GM18951 (cell line): Measurements from ENCODE around the gene SCCPDH.

ENCODE experiments used
- POLR2A ChIP-seq: IDR thresholded peaks from 4 replicates; pipeline ENCODE4 v1.6.1; 2011; ENCODE audit warnings: mild to moderate bottlenecking; ENCODE audit not compliant: insufficient read length, insufficient read depth; ENCODE audit errors: extremely low read depth
- in situ Hi-C: fragments of 300-500 bp; cut with MboI; formaldehyde crosslinking; loops from one replicate; pipeline ENCODE4 v1.12.0; 2022; ENCODE audit warnings: low sequenced_read_pairs, mixed read lengths, inconsistent platforms; ENCODE audit not compliant: unreplicated experiment

The SCCPDH gene

DNA sequence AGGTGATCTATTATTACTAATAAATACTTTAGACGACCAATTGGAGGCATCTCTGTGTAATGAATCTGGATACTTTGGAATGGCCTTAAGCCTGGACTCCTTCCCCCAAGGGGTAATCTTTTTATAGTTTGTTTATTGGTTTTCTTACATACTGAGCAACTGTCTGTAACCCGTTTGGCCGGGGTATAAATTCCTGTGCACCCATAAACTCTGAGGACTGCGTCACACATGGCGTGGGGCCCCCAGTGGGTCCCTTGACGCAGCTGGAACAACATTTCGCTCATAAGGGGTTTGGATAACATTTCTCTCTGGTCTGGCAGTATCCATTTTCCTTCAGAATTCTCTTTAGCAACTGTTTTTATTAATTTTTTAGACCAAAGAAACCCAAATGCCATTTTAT, 26.5 kb downstream of the SCCPDH start:
- no peak for TF ChIP-seq POLR2A
- in situ Hi-C loops, result loop anchor here (10.0 kb wide), 1 partner anchor 266 kb away; no protein-coding TSS in a partner anchor

DNA sequence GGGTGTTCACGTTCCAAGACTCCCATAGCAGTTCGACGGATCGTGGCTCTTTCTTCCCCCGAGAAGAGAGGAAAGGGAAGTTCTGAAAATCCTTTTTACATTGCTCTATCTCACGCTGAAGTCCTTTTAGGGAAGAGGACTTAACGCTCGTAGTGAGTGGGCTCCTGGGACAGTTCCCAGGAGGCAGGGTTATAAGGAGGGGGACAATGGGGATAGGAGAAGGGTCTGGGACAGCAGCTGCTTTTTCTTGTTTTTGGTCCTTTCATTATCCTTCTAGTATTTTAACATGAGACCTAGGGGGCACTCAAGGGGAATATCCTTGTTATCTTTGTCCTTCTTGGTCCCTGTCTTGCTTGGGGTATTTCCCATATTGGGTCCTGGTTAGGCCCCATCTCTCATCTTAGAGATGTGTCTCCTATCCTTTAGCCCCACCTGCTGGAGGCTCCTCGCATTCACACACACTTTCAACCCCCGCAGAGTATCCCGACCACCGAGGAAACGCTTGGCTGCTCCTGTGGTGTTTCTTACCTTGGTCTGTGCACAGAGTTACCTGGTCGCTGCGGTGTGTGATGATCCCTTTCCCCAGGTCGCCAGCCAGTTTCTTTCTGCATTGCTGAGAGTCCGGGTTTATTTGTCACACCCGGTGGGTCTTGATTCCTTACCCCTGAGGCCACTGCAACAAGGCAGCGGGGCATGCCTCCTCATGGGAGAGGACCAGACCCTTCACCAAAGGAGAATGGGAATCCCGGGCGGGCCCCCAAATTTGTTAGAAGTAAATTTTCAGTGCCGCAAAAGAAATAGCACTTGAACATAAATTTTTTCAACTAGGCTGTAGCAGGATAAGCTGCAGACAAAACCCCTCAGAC, 29.7 kb downstream of the SCCPDH start:
- in situ Hi-C loops, result loop anchor here (10.0 kb wide), 1 partner anchor 269 kb away; no protein-coding TSS in a partner anchor
- no peak for TF ChIP-seq POLR2A

DNA sequence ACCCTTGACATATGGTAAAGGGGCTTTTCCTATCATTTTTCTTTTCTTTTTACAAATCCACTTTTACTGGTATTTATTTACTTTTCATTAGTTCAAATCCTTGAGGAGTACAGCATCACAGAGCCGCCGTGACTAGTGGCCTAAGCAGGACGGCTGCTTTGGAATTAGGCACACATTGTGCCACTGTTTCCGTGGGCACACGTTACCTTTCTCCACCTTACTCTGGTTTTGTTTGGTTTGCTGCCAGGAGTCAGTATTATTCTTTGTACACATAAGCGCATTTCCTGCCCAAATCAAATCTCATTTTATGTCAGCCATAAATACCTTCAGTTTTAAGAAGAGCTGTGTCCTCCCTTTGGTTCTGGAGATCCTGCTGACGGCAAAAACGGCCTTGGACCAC, 31.2 kb downstream of the SCCPDH start:
- TF ChIP-seq POLR2A, result no peak
- in situ Hi-C loops, result loop anchor here (10.0 kb wide), 1 partner anchor 271 kb away; no protein-coding TSS in a partner anchor

DNA sequence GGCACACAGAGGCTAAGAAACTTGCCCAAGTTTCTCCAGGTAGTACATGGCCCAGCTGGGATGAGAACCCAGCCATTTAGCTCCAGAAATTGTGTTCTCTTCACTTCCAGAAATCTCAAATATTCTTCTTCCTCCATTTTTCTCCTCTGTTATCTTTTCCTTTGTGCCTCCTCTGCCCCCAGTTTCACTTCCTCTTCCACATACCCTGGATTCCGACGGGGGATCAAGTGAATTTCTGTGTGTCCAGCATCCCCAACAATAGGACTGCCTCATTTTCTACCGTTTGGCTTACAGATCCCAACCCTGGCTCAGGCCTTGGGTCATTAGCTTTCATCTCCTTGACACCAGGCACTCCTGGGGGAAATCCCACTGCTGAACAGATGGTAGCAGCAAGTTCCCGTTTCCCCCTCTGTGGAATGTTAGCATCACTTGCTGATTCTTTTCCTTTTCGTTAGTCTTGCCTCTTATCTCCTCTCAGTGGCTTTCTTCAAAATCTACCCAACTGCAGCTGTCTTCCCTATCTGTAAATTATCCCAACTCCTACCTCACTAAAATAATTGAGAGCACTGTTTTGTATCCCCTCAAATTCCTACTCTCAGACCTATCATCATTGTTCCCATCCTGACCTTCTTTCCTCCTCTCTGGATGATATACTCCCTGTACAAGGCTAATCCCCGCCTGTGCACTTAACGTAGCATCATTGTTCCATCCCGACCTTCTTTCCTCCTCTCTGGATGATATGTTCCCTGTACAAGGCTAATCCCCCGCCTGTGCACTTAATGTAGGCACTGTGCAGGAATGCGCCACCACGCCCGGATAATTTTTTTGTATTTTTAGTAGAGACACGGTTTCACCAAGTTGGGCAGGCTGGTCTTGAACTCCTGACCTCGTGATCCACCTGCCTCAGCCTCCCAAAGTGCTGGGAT, 36.5 kb downstream of the SCCPDH start:
- TF ChIP-seq POLR2A, result no peak
- in situ Hi-C loops, result no loop called here

DNA sequence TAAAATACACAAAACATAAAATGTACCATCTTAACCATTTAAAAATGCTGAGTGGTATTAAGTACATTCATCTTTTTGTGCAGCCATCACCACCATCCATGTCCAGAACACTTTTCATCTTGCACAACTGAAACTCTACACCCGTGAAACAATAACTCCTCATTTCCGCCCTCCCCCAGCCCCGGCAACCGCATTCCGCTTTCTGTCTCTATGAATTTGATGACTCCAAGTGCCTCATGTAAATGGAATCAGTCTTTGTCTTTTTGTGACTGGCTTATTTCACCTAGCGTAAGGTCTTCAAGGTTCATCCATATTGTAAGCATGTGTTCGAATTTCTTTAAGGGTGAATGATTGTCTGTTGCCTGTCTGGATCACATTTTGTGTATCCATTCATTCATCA, 37.2 kb downstream of the SCCPDH start:
- no peak for TF ChIP-seq POLR2A
- in situ Hi-C loops, result no loop called here

DNA sequence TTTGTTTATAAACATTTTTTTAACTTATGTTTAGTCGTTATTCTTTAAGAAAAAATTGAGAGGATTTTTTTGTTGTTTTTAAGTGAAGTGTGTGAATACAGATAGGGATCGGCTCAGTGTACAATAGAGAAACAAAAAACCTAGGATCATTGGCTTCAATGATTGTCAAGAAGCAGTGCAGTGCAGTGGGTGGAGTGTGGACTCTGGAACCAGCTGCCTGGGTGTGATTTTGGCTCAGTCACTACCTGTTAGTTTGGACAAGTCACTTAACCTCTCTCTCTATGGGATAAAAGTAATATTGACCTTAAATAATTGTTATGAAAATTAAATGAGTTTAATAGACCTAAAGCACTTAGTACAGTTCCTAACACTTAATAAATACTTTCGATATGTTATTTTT, 41.3 kb downstream of the SCCPDH start:
- in situ Hi-C loops, result no loop called here
- no peak for TF ChIP-seq POLR2A

DNA sequence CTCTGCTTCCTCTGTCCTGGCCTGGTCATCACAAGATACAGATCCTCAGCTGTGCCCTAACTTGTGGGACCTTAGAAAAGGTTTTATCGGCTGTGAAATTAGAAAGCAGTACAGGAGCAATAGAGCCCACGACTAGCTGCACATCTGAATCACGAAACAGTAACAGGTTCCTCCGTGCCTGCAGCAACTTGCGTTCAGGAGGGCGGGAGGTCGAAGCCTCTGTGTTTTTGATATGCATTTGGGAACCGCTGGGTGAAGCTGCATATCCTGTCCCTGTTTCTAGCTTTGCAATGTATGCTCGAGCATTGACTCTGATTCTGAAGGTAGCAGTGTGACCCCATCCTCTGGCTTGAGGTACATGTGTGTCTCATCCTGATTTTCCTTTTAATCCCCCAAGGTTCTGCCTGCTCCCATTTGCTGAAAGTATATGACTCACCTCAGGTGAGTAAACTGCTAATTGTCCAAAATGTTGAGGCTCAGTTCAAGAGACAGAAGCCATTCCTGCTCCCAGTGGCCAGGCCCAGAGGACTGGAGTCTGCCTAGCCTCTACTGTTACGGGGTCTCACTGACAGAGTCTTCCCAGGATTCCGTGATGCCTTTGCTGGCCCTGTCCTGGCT, 44.3 kb downstream of the SCCPDH start:
- in situ Hi-C loops, result no loop called here
- no peak for TF ChIP-seq POLR2A

DNA sequence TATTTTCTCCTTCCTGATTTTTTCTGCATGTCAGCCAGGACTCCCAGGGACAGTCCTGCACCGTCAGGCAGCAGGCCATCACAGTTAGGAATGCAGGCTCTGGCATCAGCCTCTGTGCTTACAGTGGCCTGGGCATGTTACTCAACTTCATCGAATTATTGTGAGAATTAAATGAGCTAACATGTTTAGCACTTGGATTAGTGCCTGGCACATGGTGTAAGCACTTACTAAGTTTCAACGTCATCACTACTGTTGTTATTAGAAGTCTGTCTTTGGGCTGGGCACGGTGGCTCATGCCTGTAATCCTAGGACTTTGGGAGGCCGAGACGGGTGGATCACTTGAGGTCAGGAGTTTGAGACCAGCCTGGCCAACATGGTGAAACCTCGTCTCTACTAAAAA, 45.1 kb downstream of the SCCPDH start:
- in situ Hi-C loops, result no loop called here

DNA sequence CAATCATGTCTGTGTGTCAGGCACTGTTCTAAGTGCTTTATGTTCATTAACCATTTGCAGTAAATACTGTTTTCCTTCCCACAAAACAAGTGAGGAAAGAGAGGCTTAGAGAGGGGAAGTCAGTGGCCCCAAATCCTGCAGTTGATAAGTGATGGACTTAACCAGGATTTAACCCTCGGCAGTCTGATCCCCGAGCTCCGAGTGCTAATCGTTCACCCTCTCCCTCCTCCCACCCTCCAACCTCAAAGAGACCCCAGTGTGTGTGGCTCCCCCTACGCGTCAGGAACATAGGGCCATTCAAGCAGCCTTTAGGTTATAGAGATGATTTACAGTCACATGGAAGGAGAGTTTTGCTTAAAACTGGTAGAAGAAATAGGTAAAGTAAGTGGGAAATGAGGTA, 47.2 kb downstream of the SCCPDH start:
- in situ Hi-C loops, result no loop called here
- TF ChIP-seq POLR2A, result no peak

More for the DNA sequence above, 45.1 kb downstream of the SCCPDH start:
- no peak for TF ChIP-seq POLR2A

DNA sequence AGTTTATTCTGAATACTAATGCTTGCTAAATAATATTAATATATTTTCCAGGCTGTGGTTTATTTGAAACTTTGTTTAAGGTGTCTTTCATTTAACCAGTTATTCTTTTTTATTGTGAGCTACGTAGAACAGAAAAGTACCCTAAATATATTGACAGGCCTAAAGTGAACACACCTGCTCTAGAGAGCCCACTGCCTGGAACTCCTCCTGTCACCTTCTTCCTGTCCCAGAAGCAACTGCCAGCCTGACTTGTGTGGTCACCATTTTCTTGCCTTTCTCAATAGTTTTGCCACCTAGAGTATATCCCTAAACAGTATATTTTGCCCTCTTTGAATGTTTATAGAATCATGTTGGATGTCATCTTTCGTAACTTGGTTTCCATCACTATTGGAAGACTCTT, 48.5 kb downstream of the SCCPDH start:
- in situ Hi-C loops, result no loop called here
- TF ChIP-seq POLR2A, result no peak

DNA sequence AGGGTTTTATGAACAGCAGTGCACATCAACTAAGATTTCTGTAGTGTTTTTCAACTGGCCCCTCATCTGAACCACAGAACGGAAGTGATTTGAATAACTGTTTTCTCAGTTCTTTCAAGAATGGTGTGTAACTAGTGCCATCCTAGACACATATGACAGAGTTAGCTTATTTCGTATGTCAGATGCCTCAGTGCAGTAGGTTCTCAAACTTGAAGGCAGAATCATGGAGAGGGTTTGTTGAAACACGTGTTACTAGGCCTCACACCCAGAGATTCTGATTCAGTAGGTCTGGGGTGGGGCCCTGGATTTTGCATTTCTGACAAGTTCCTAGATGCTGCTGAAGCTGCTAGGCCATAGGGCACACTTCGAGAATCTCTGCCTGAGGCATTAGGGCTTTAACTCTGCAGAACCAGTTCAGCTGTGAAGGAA, 49.0 kb downstream of the SCCPDH start:
- in situ Hi-C loops, result no loop called here
- TF ChIP-seq POLR2A, result no peak

DNA sequence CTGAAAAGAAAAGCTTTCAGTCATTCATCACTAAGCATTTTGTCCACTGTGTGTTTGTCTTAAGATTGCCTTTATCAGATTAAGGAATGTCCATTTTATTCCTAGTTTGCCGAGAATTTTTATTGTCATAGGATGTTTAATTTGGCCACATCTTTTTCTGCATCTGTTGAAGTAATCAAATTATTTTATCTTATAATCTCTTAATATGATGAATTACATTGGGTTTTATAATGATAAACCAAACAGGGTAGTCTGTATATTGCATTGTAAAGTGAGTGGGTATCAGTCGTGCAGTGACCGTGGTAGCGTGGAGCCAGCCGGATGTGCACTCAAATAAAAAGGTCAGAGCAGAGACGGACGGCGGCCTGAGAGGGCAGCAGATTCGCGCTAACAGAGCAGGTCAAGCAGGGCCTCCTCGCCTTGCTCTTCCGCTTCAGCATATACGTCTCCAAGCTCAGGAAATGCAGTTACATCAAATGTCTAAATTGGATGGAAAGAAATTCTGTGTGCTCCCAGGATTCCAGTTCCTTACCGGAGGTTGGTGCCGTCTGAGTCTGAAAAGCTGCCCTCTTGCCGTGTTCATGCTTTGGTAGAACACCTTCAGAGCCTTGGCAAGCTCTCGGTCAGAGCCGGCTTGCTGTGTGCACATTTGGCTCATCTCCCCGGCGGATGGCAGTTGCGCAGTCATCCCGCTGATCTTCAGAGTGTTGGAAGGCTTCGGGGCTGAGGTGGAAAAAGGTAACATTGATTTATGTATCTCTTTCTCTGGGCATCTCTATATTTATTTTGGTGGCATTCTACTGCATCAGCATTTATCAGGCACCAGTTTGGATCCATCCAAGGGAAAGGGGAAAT, 51.5 kb downstream of the SCCPDH start:
- in situ Hi-C loops, result no loop called here
- TF ChIP-seq POLR2A, result no peak

DNA sequence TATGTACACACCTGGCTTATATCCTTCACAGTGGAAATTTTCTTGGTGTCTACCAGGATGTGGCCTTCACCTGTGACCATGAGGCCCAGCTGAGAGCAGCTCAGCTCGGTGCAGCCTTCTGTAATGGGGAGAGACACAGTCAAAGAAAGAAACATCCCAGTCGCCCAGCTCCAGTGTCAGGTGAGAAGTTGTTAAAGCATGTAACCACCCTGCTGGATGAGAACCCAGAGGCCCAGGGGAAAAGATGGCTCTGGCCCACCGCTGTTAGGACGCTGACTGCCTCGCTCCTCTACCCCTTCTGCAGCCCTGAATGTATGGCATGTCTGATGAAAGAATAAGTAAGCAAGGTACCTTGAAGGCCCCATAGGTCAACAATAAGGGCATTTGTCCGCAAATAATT, 52.7 kb downstream of the SCCPDH start:
- in situ Hi-C loops, result no loop called here
- TF ChIP-seq POLR2A, result no peak

DNA sequence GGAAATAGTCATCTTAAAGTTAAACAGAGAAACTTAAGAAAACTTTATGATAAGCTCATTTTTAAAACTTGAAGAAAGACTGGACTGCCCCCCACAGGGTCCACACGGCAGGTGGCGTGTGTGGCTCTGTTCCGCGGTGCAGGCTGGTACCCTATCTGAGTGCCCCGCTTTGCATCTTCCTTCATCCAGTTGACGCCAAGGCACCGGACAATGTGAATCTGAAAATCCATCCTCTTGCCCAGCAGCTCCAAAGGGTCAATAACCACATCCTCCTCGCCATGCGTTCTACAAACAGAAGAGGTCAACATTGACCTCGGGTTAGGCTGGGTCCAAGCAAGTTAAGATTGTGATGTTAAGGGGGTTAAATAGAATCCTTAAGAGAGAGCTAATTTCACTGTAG, 54.5 kb downstream of the SCCPDH start:
- in situ Hi-C loops, result no loop called here
- no peak for TF ChIP-seq POLR2A
